RPMI8226 (cell line): Measurements from ENCODE around the gene BRMS1L.
"Not testable (repeated sequence)": the region's sequence is repeated elsewhere in the genome, so short reads cannot be mapped to it uniquely, and the experiment has no call there.

ENCODE experiments used
- DNase-seq: peaks from one replicate; pipeline ENCODE4 v3.0.0-alpha.2; 2015

The BRMS1L gene, protein sequence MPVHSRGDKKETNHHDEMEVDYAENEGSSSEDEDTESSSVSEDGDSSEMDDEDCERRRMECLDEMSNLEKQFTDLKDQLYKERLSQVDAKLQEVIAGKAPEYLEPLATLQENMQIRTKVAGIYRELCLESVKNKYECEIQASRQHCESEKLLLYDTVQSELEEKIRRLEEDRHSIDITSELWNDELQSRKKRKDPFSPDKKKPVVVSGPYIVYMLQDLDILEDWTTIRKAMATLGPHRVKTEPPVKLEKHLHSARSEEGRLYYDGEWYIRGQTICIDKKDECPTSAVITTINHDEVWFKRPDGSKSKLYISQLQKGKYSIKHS

DNA sequence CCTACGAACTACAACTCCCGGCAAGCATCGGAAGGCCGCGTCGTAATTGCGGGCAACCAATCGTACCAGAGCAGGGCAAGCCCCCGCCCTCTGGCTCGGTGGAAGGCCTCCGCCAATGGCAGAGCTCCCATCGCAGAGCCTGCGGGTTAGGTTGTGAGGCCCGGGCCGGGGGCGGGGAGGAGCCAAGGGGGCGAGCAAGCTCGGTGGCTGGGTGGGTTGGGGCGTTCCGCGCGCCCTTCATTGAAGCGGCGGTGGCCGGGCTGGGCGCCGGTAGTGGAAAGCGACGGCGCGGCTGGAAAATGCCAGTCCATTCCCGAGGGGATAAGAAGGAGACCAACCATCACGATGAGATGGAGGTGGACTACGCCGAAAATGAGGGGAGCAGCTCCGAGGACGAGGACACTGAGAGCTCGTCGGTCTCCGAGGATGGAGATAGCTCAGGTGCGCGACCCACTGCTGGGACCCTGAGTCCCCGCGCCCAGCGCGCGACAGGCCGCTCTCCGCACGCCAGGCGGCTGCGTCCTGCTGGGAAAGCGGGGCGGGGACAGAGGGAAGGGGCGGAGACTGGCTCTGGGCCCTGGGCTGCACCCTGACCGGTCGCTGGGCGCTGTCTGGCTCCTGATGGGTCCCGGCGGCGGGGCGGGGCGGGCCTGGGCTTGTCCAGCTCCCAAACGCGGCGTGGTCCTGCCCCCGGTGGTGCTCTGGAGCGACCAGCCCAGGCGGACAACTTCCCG lies at the start of gene BRMS1L:
Gene BRMS1L, plus strand, starts transcription at position 121 of the 734 bp plus-strand sequence. Its CDS starts 179 bp downstream, at position 300.
- DNase-seq = peak; percentile 96

GRCh38 chr14:35776823-35777222 lies 49.3 kb upstream of the BRMS1L start:
- no peak for DNase-seq

GRCh38 chr14:35777550-35777949 lies 48.6 kb upstream of the BRMS1L start:
- not testable (repeated sequence) for DNase-seq

DNA sequence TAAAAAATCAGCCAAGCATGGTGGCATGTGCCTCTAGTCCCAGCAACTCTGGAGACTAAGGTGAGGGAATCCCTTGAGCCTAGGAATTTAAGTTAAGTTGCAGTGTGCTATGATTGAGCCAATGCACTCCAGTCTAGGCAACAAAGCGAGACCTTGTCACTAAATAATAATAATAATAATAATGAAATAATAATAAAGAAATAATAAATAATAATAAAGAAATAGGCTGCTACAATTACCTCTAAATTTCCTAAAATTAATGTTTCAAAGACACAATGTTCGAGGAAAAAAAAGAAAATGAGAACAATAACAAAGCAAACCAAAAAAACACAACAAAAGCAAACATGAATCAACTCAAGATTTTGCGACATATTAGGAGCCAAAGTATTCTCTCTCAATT lies 46.8 kb upstream of the BRMS1L start:
- no peak for DNase-seq

GRCh38 chr14:35783699-35784098 lies 42.4 kb upstream of the BRMS1L start:
- DNase-seq = no peak

GRCh38 chr14:35786856-35787255 lies 39.3 kb upstream of the BRMS1L start:
- DNase-seq = no peak

- no peak for DNase-seq
Measured at GRCh38 chr14:35789651-35790050, 36.5 kb upstream of the BRMS1L start.

- no peak for DNase-seq
Measured at GRCh38 chr14:35797796-35798195, 28.3 kb upstream of the BRMS1L start.

DNA sequence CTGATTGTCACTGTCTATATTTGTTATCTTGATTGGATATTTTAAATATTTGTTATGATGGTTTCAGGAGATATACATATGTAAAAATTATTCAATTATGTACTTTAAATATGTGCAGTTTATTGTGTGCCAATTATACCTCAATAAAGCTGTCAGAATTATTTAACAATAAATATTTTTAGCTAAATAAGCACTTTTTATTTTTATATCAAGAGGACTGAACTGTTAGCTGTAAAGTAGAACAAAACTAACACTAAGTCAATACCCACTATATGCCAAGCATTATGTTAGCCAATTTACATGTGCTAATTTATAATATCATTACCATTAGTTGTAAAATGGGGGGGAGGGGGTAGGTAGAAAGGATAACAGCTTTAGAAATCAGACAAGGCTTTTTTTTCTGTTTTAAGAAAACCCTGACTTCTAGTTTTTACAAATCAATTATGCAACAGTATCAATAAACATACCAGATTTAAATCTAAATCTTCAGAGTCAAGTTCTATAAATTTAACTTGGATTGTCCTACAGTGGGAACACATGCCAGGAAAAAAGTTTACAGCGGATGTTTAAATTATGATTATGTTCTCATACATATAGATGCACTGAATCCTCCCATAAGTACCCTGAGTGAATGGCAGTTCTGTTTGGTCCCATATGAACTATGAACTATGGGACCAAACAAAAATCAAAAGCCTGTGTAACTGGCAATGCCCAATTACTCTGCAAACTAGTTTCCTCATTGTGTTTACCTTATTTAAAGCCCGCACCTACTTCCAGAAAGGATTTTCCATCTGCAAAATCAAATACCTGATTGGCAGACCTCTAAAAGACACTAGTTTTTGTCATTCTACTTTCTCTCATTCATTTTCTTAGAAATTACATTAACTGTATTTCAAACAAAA lies 19.9 kb upstream of the BRMS1L start:
- no peak for DNase-seq

- no peak for DNase-seq
Measured at GRCh38 chr14:35807131-35807961, 18.8 kb upstream of the BRMS1L start.

DNA sequence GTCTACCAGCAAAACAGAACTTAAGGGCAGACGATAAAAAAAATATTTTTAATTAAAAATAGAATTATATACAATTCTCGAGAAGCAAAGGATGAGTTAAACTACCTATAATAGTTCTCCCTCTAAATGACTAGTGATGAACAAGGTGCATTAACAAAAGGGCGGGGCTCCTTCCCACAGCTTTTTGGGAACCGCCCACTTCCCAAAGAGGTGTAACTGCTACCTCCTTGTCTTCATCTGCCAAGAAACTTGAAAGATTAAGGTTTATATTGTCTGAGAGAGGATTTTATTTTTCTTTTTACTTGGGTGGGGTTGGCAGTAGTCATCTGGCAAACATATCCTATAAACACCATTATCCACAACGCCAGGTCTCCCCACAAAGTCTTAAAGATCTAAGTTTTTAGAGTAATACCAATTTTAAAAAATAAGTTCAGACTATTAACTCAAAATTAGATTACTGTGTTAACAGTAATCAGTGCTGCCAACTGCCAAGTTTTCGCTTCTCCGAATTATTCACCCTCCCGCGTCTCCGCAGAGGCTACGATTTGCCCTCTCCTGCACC lies 18.0 kb upstream of the BRMS1L start:
- peak; percentile 54 for DNase-seq

- DNase-seq = peak; percentile 92
Measured at GRCh38 chr14:35808638-35809563, 17.2 kb upstream of the BRMS1L start, which contains the start of gene RALGAPA1. TSS of gene RALGAPA1 (minus strand) at chr14:35809295. CDS start at chr14:35808835, 460 bp downstream.

DNA sequence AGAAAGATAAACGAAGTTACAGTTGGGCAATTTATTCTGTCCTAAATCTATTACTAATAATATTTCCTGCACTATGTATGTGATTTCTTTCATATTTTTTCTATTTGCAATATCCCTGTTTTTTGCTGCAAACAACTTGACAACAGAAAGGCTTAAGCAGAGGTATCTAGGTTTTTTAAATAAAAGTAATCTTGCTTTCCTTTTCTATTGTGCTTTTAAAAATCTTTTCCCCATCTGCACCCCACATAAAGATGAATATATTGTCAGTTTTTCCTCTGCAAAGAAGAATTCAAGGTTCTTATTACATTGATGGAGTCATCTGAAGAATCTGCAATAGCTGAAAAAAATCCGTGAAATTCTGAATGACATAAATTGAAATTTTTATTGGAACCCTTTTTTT lies 16.5 kb upstream of the BRMS1L start:
- DNase-seq = no peak

DNA sequence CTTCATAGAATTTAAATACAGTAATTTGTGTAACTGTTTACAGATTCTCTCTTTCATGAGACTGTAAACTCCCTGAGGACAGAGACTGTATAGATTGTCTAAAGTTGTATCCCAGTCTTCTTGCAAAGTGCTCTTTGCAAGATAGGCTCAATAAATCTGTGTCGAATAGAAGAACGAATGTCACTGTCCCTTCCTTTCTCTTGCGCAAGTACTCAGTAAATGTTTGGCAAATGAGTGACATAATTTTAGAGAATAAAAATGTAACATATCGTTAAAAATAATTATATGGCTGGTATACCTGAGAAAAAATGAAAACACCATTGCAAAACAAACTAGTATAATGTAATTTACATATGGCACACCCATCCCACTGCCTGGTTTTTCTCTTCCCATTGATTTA lies 15.2 kb upstream of the BRMS1L start:
- no peak for DNase-seq

- peak; percentile 65 for DNase-seq
Measured at GRCh38 chr14:35814371-35815005, 11.7 kb upstream of the BRMS1L start.

DNA sequence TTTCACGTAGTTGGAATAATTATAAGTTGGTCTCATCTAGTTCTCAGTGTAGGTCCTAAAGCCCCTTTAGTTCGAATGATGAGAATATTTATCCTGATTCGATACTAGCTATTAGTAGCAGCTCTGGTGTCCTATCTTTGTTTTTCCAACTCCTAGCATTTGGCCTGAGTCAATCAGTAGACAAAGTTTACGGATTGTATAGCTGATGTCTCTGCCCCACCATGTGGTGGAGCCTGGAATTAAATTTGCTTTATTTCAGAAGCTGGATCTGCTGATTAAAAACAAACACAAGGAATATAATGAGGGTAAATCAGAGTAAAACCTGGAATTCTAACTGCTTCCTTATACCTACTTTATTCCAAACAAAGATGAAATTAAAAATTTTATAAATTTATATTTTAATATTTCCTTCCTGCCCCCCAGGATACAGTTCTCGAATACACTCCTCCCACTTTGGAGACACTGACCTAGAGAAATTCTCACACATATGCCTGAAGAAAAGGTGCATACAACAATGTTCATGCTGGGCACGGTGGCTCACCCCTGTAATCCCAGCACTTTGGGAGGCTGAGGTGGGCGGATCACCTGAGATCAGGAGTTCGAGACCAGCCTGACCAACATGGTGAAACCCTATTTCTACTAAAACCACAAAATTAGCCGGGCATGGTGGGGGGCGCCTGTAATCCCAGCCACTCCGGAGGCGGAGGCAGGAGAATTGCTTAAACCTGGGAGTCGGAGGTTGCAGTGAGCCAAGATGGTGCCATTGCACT lies 7.6 kb upstream of the BRMS1L start:
- DNase-seq = peak; percentile 51

DNA sequence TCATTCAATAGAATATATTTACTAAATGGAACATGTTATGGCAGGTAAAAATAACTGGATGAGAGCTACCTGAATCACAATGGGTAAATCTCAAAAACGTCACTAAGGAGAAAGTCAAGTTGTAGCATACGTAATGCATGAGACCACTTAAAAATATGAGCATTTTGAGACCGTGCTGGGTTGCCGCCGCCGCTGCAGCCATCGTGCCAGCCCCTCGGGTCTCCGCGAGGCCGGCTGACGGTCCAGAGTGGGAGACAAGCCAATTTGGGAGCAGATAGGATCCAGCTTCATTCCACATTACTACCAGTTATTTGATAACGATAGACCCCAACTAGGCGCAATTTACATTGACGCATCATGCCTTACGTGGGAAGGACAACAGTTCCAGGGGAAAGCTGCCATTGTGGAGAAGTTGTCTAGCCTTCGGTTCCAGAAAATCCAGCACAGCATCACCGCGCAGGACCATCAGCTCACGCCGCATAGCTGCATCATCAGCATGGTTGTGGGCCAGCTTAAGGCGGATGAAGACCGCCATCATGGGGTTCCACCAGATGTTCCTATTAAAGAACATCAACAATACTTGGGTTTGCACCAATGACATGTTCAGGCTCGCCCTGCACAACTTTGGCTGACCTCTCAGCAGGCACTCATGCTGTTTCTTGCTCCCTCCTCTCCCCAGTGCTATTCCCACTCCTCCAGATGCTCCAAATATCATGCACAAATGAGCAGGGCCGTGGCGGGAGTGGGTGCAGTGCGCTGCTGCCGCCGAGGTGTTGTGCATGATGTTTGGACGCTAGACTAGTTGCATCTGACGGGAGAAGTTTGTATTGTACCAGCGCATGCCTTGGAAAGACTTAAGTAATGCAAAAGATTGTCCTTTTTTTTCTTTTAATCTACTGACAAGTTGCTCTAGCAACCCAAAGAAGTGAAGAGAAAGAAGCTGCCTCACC lies 6.3 kb upstream of the BRMS1L start:
- no peak for DNase-seq
